Gastroesophageal sphincter (tissue), 4 donors: Measurements from ENCODE around the gene ANKRD60. TPM values are rescaled to one million over a fixed set of nuclear protein-coding genes. Genes with fewer than 3 reads are reported as not detected.

Experiments
- ATAC-seq: fragments of 150-250 bp; one replicate; pipeline ENCODE4 v1.9.1; 2016; ENCODE audit warnings: mild to moderate bottlenecking, moderate library complexity
- H3K27ac ChIP-seq, 4 donors: fragments of 200-600 bp; sonication (generic) in 3 of 4; 1 replicate in 3 of 4; 2 replicates in 1 of 4; pipeline ENCODE4 v1.5.1; 2016 to 2019
- H3K27me3 ChIP-seq: fragments of 200-600 bp; sonication (generic); one replicate; pipeline ENCODE4 v1.5.1; 2019
- H3K36me3 ChIP-seq, 2 donors: fragments of 200-600 bp; sonication (generic); one replicate each; pipeline ENCODE4 v1.5.1; 2019; ENCODE audit warnings: control low read depth in 1 of 2
- H3K4me1 ChIP-seq, 3 donors: fragments of 200-600 bp; sonication (generic); 1 replicate in 2 of 3; 2 replicates in 1 of 3; pipeline ENCODE4 v1.5.1; 2016 to 2019; ENCODE audit warnings: control low read depth in 2 of 3
- H3K4me3 ChIP-seq, 2 donors: fragments of 200-600 bp; sonication (generic); one replicate each; pipeline ENCODE4 v1.5.1; 2019; ENCODE audit warnings: mild to moderate bottlenecking in 1 of 2, moderate library complexity in 1 of 2
- H3K9me3 ChIP-seq, 3 donors: fragments of 200-600 bp; sonication (generic); one replicate each; pipeline ENCODE4 v1.5.1; 2017 to 2019; ENCODE audit warnings: control low read depth in 2 of 3
- CTCF ChIP-seq, 4 experiments: fragments of 200-600 bp in 2 of 4; fragments of 450-650 bp in 2 of 4; sonication (generic) in 1 of 4; IDR thresholded peaks; one replicate each; pipeline ENCODE4 v1.5.1; 2017 to 2019; ENCODE audit warnings: antibody characterized with exemption in 4 of 4, mild to moderate bottlenecking in 2 of 4, moderate library complexity in 2 of 4
- EP300 ChIP-seq: sonication (generic); formaldehyde crosslinking; IDR thresholded peaks from one replicate; pipeline ENCODE4 v1.6.1; 2017; ENCODE audit warnings: antibody characterized with exemption, mild to moderate bottlenecking
- POLR2A ChIP-seq, 2 donors: fragments of 450-650 bp; IDR thresholded peaks; one replicate each; pipeline ENCODE4 v1.6.1; 2017; ENCODE audit warnings: antibody characterized with exemption in 2 of 2, mild to moderate bottlenecking in 2 of 2, moderate library complexity in 1 of 2
- POLR2AphosphoS5 ChIP-seq: sonication (generic); formaldehyde crosslinking; IDR thresholded peaks from one replicate; pipeline ENCODE4 v1.6.1; 2017; ENCODE audit warnings: antibody characterized with exemption
- WGBS, 2 donors: methylation state at CpG; one replicate each; pipeline ENCODE4 v1.1.5; 2018; ENCODE audit warnings: low coverage in 1 of 2; 5-methylcytosine and 5-hydroxymethylcytosine counted together
- total RNA-seq, 4 donors: library from RNA; depleted of rRNA; stranded (reverse); fragments of >200 nt; gene quantifications; one replicate each; pipeline ENCODE4 v1.1.0, GENCODE V29; 2016

The ANKRD60 gene
- total RNA-seq, 4 donors from 2014 or later, result not detected

- H3K4me1 ChIP-seq, result no peaks in the 10 kb centered on the region
- H3K9me3 ChIP-seq, result no peaks in the 10 kb centered on the region
- TF ChIP-seq CTCF (IDR thresholded peaks at IDR 0.05), result no peak
- no peak for TF ChIP-seq EP300
- TF ChIP-seq POLR2AphosphoS5, result no peak
- TF ChIP-seq POLR2A (IDR thresholded peaks at IDR 0.05), result no peak
- 80 to 90% methylated on average over 7 to 18 of the region's 24 CpGs for WGBS, 2 donors
- no peak overlapping the region for H3K27ac ChIP-seq
- no peaks in the 10 kb centered on the region for H3K36me3 ChIP-seq
- no peak overlapping the region for H3K4me3 ChIP-seq
- no peak for ATAC-seq
- peaks cover 21% of the 10 kb centered on the region for H3K27me3 ChIP-seq
Observed at GRCh38 chr20:58196402-58197184, 31.9 kb downstream of the ANKRD60 start.

- H3K4me1 ChIP-seq, result no peaks in the 10 kb centered on the region
- no peaks in the 10 kb centered on the region for H3K36me3 ChIP-seq
- WGBS, 2 donors, result 81 to 90% methylated on average over 4 to 6 of the region's 6 CpGs
- no peak overlapping the region for H3K27ac ChIP-seq
- ATAC-seq, result no peak
- peaks cover 24% of the 10 kb centered on the region for H3K27me3 ChIP-seq
- H3K4me3 ChIP-seq, result no peak overlapping the region
- no peaks in the 10 kb centered on the region for H3K9me3 ChIP-seq
- TF ChIP-seq EP300 (no peak), POLR2A (IDR thresholded peaks at IDR 0.05) (no peak), CTCF (IDR thresholded peaks at IDR 0.05) (no peak), POLR2AphosphoS5 (no peak)
Observed at GRCh38 chr20:58195047-58195446, 33.4 kb downstream of the ANKRD60 start.

GRCh38 chr20:58194175-58194791, 34.2 kb downstream of the ANKRD60 start:
- 61 to 93% methylated on average over 2 to 5 of the region's 7 CpGs for WGBS, 2 donors
- peak; percentile 59 for ATAC-seq
- TF ChIP-seq EP300, result no peak
- TF ChIP-seq POLR2A (IDR thresholded peaks at IDR 0.05), result no peak
- no peak for TF ChIP-seq POLR2AphosphoS5
- no peak for TF ChIP-seq CTCF (IDR thresholded peaks at IDR 0.05)

GRCh38 chr20:58192567-58192966, 35.9 kb downstream of the ANKRD60 start:
- no peak for ATAC-seq
- no peak overlapping the region for H3K27ac ChIP-seq

More at GRCh38 chr20:58194175-58194791, 34.2 kb downstream of the ANKRD60 start:
- Histone ChIP-seq H3K9me3 (no peaks in the 10 kb centered on the region), H3K4me3 (no peak overlapping the region), H3K4me1 (no peaks in the 10 kb centered on the region), H3K27me3 (peaks cover 24% of the 10 kb centered on the region), H3K36me3 (no peaks in the 10 kb centered on the region), H3K27ac (no peak overlapping the region)

More at GRCh38 chr20:58192567-58192966, 35.9 kb downstream of the ANKRD60 start:
- Histone ChIP-seq H3K4me1 (no peaks in the 10 kb centered on the region), H3K4me3 (no peak overlapping the region), H3K27me3 (peaks cover 24% of the 10 kb centered on the region), H3K9me3 (no peaks in the 10 kb centered on the region), H3K36me3 (no peaks in the 10 kb centered on the region)
- 10 to 80% methylated on average over 2 of the region's 5 CpGs for WGBS, 2 donors
- no peak for TF ChIP-seq POLR2A (IDR thresholded peaks at IDR 0.05)
- TF ChIP-seq CTCF (IDR thresholded peaks at IDR 0.05), result peak in 1 of 4 experiments; percentile 59
